Fibroblast of the aortic adventitia (primary cell): ENCODE results near the gene ZNF350. TPM values are rescaled to one million over a fixed set of nuclear protein-coding genes. Genes with fewer than 3 reads are reported as not detected.
A peak's percentile ranks its signal among the peaks of the same experiment; 100 is the strongest.

Source experiments
- DNase-seq: peaks from one replicate; pipeline ENCODE4 v3.0.0-alpha.2; 2010; ENCODE audit warnings: low read depth
- H3K4me3 ChIP-seq: 2 replicates; pipeline ENCODE4 v1.5.1; 2011; ENCODE audit warnings: low read depth, mild to moderate bottlenecking, control low read depth, low read length, moderate library complexity
- total RNA-seq: library from RNA; depleted of rRNA; stranded (reverse); fragments of >200 nt; gene quantifications from 2 replicates; pipeline ENCODE4 v1.2.3, GENCODE V29; 2012; ENCODE audit warnings: low replicate concordance
- TF ChIP-seq, protein P1 (sequence below): IDR thresholded peaks from 2 replicates; pipeline ENCODE4 v1.5.1; 2011; ENCODE audit warnings: mild to moderate bottlenecking, low read length, control low read depth, inconsistent platforms; ENCODE audit not compliant: insufficient read depth

ZNF350 gene
- total RNA-seq, 1 donor: 9.1 TPM

DNA sequence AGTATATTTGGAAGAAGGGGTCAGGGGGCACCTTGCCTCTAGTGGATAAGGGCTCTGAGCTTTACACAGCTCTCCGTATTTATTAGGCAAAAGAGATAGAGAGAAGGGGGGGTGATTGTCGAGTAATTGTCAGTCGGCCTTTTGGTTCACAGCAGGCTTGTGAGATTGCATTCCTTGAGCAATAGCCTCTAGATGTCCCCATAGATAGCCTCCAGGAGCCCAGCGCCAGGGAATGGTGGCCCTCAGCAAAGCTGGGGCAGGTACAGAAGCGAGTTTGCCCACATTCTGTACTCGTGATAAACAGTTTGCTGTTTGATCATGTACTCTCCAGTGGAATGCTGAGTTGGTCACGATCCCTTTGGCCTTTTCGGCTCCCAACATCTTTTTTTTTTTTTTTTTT lies 54.7 kb downstream of the ZNF350 start:
- no peak overlapping the region for H3K4me3 ChIP-seq
- DNase-seq: no peak
- TF ChIP-seq, protein P1, sequence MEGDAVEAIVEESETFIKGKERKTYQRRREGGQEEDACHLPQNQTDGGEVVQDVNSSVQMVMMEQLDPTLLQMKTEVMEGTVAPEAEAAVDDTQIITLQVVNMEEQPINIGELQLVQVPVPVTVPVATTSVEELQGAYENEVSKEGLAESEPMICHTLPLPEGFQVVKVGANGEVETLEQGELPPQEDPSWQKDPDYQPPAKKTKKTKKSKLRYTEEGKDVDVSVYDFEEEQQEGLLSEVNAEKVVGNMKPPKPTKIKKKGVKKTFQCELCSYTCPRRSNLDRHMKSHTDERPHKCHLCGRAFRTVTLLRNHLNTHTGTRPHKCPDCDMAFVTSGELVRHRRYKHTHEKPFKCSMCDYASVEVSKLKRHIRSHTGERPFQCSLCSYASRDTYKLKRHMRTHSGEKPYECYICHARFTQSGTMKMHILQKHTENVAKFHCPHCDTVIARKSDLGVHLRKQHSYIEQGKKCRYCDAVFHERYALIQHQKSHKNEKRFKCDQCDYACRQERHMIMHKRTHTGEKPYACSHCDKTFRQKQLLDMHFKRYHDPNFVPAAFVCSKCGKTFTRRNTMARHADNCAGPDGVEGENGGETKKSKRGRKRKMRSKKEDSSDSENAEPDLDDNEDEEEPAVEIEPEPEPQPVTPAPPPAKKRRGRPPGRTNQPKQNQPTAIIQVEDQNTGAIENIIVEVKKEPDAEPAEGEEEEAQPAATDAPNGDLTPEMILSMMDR: no peak

DNA sequence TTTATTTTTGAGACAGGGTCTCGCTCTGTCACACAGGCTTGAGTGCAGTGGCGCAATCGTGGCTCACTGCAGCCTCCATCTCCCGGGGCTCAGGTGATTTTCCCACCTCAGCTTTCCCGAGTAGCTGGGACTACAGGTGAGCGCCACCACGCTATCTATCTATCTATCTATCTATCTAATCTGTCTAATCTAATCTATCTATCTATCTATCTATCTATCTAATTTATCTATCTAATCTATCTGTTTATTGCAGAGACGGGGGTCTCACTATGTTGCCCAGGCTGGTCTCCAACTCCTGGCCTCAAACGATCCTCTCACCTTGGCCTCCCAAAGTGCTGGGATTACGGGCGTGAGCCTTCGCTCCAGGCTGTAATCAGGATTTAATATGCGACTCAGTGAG lies 58.8 kb downstream of the ZNF350 start:
- TF ChIP-seq, protein P1: no peak
- H3K4me3 ChIP-seq: peak overlapping the region; percentile 94
- no peak for DNase-seq

DNA sequence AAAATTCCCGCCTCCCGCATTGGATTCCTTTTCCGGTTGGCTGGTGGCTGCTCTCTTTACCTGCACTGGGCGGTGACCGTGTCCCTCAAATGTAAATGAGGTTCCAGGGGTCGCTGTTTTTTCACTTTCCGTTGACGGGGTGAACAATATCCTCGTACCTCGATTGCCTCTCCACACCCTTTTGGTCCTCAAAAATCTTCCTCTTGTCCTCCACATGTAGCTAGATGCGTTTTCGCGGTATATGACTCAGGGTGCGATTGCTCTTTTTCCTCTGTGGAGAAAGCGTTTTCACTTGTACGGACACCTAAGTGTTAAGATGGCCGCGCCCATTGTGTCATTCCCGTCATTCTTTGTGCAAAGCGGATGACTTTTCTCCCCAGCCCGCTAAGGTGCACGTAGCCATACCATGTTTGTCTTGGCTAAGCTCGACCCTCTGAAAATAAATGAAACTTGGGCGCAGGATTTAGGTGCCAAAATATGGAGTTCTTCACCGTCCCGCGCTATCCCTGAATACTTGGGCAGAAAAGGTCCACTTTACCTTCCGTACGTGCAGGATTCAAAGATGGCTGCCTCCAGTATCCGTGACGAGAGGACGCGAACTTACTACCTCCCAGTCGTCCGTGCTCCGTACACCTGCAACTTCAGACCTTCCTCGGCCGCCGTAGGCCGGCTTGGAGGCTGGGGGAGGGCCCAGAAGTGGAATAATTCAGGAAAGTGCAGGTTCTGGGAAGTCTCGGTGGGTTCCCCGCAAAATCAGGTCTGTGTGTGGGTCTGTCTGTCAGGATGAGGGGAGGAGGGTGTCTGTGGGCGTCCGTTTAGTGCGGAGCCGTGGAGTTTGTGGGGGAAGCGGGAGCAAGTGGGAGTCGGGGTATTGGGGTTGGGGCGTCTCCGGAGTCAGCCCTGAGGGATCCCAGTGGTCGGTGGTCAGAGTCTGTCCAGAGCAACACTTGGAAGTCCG lies 59.6 kb downstream of the ZNF350 start, which contains the start of gene ZNF613:
ZNF613 (plus strand) TSS at position 689 of the 958 bp plus-strand sequence. CDS start 8,749 bp downstream, outside the sequence.
- TF ChIP-seq, protein P1: peak; percentile 17
- H3K4me3 ChIP-seq: peak within 1 kb of the TSS; percentile 94
- peak; percentile 95 for DNase-seq

DNA sequence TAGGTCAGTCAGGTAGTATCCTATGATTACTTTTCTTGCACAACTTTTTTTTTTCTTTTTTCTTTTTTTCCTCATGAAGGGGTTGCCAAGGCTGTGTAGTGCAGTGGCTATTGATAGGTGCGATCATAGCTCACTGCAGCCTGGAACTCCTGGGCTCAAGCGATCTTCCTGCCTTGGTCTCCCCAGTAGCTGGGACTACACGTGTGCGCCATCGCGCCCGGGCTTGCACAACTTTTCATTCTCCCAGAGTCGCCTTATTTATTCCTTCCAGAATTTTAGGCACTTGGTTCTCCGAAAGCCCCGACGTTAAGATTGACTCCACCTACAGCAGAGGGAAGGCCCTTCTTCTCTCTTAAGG lies 60.2 kb downstream of the ZNF350 start:
- DNase-seq: no peak
- TF ChIP-seq, protein P1: no peak
- peak overlapping the region; percentile 94 for H3K4me3 ChIP-seq

GRCh38 chr19:51921949-51922348 lies 64.7 kb downstream of the ZNF350 start:
- H3K4me3 ChIP-seq: no peak overlapping the region

DNA sequence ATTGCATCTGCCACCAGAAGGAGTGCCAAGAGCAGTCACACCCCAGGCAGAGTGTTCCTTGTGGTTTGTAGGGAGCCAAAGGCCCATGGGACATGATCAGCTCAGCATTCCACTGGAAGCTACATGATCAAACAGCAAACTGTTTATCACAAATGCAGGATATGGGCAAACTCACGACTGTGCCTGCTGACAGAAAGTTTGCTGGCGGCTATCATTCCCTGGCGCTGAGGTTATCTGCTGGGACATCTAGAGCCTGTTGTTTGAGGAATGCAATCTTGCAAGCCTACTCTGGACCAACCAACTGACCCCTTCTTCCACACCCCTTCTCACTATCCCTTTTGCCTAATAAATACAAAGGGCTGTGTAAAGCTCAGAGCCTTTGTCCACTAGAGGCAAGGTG lies 67.0 kb downstream of the ZNF350 start:
- no peak for DNase-seq
- TF ChIP-seq, protein P1: no peak
- H3K4me3 ChIP-seq: no peak overlapping the region

More at GRCh38 chr19:51921949-51922348, 64.7 kb downstream of the ZNF350 start:
- no peak for DNase-seq
- TF ChIP-seq, protein P1: no peak
